ENCODE data around the gene MT1HL1.
"Not testable (repeated sequence)": the region's sequence is repeated elsewhere in the genome, so short reads cannot be mapped to it uniquely, and the experiment has no call there.

The MT1HL1 gene

DNA sequence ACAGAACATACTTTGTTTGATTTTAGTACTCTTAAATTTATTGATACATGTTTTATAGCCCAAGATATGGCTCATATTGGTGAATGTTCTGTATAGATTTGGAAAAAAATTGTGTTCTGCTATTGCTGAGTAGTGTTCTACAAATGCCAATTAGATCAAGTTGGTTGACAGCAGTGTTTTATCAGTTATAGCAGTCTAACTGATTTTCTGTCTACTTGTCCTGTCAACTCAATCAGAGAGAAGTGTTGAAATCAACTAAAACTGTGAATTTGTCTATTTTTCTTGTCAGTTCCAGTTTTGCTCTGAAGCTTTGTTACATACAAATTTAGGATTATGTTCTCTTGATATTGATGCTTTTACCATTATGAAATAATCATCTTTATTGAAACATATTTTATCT, 14.7 kb upstream of the MT1HL1 start:
- no peak for DNase-seq (ENCODE audit: insufficient read length, low spot score)
- no peak for FAIRE-seq

DNA sequence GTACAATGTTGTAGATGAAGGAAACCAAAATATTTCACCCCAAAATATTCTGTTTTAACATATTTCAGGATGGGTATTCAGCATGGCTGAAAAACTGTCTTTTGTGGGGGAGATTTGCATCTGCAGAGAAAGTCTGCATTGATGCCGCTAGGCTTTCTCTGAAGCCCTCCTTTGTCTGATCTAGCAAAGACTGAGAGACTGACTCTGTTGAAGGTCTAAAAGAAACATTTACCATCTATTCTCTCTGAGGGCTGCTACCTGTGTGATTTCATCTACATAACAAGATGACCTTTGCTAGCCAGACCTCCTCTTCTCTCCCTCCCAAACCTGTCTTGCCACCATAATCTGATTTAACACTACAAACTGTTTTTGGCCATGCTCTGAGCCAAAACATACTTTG, 12.4 kb upstream of the MT1HL1 start:
- FAIRE-seq (no peak), DNase-seq (ENCODE audit: insufficient read length, low spot score) (no peak)

DNA sequence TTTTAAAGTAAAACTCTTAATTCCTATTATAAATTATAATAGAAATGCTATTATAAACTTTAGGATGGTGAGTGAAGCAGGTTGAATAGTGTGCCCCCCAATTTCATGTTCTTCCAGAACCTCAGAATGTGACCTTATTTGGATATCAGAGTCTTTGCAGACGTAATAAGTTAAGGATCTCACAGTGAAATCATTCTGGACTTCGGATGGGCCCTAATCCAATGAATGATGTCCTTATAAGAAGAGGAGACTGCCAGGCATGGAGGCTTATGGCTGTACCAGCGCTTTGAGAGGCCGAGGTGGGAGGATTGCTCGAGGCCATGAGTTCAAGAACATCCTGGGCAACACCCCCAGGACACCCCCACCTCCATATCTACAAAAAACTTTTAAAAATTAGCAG, 9.4 kb upstream of the MT1HL1 start:
- no peak for DNase-seq (ENCODE audit: insufficient read length, low spot score)
- FAIRE-seq: no peak

DNA sequence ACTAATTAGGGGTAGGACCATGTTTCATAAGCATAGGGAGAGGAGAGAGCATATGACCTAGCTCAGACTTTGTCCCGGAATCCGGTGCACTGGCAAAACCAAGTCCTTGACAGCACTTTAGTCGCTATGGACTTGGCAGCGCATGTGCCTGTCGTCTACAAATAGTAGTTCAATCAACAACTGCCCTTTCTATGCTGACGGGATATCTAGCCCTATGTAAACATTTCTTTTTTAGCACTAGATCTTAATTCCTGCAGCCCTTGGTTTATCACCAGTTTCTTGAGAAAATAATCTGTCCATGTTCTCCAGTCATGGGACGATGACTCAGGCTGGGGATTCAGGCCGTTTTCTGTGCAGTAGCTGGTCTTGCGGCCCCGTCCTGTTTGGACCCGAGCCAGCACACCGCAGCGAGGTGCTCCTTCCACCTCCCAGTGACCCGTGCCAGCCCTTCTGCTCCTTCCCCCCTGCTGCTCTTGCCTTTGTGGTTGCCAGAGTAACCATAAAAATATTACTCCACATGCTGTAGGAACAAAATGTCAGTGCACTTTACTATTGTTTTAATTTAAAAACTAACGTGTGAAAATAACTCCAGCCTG, 8.6 kb upstream of the MT1HL1 start:
- no peak for FAIRE-seq
- DNase-seq (ENCODE audit: insufficient read length, low spot score): no peak

DNA sequence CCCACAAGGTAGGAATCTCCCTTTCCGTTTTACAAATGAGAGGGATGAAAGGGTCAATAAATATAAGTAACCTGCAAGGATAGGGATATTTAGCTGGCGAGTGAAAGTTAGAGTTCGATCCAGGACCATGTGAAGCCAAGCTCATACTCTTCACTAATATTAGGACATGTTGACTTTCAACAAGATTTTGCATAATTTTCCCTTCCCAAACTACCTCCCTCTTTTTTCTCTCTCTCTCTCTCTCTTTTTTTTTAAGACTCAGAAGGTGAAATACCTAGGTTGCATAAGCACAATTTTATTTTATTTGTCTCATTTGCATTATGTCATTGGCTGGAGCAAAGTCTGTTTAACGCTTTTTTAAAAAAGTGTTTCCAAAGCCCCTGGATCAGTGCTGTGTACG, 8.1 kb upstream of the MT1HL1 start:
- FAIRE-seq (no peak), DNase-seq (ENCODE audit: insufficient read length, low spot score) (no peak)

DNA sequence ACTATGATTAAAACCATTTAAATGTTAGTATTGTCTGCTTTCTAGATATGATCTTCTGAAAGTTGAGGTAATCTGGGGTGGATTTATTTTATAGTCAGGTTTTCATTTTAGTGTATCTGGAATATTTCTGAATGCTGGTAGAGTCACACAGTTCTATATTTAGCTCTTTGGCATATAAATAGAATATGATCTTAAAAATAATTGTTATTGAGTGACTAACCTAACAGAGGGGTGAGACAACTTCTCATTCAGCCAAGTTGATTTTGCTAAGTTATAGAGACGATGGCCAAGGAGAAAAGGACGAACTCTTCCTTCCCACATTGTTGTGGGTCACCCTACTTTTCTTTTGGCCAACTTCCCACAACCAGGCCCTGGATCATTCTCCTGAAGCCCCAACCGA, 7.2 kb upstream of the MT1HL1 start:
- DNase-seq (ENCODE audit: insufficient read length, low spot score) (no peak), FAIRE-seq (no peak)

DNA sequence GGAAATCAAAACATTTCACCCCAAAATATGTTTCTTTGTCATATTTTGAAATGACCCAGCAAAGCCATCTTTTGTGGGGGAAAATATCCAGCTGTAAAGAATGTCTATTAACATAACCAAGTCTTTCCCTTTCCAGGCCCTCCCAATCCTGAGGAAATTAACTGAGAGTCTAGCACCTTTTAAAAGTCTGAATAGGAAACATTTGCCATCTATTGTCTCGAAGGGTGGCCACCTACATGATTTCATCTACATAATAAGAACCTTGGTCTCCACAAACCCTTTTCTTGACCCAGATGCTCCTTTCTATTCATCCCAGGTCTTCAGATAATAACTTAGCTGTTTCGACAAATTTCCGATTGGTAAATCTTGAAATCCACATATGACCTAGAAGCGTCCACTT, 5.4 kb upstream of the MT1HL1 start:
- no peak for DNase-seq (ENCODE audit: insufficient read length, low spot score)
- FAIRE-seq: no peak

DNA sequence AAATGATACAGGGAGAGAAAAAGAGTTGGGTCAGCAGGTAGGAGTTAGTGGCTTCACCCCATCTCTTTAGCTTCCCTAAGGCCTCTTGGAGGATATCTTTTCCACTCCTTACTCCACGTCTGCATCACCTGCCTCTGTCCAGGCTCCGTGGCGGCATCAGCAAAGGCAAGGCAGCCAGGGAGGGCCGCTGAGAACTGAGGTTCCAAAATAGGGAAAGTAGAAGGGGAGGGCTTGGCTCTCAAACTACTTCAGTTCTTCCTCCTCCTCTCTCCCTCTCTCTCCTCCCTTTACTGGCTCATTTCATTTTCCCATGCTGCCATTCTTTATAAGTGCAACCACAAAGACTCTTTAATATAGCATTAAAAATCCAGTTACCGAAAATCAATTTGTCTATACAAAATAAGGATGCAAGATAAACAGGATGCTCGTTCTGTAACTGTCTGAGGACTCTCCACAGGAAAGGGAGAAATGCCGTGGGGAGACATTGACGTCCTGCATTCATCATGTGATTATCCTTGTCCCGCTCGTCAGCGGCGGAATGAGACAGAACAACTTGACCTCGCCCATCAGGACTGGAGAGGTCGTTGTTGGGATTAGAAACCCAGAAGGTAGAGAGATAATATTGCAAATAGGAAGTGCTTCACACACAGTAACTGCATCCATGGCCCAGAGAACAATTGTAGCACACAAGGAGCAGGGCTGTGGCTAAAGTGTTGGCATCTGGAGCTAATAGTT, 3.1 kb upstream of the MT1HL1 start:
- FAIRE-seq: no peak

DNA sequence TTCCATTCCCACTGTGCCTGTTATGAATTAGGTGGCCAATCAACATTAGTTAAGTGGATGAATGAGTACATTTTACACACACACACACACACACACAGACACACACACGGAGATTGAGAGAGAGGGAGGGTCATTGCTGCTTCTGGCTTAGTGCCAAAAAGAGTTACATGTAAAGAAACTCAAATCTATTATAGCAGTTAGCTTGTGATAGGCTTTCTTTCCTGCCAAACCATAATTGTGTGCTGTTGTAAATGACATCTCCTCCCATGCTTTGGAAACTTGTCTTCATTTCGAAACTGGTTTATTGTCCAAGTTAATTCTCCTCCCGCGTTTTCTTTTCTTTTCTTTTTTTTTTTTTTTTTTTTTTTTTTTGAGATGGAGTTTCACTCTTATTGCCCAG, 1.4 kb upstream of the MT1HL1 start:
- DNase-seq (ENCODE audit: insufficient read length, low spot score): no peak
- no peak for FAIRE-seq

More for the DNA sequence above, 3.1 kb upstream of the MT1HL1 start:
- DNase-seq (ENCODE audit: insufficient read length, low spot score): no peak

DNA sequence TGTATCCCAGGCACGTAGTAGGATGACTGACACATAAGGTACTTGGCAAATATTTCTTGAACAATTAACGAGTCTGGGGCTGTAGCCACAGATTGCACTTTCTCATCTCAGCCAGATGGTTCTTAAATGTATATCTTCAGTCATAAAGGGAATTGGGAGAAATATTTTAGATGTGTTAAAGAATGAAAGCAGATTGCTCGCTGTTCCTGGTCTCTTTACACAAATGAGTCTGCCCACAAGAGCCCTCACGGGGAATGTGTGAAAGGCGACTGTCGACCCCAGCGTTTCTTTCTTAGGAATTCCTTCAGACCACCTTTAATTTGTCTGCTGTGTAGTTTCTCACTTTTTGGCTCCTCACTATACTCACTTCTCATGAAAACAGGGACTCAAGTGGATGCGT, 725 bp downstream of the MT1HL1 start:
- FAIRE-seq (no peak), DNase-seq (ENCODE audit: insufficient read length, low spot score) (no peak)

DNA sequence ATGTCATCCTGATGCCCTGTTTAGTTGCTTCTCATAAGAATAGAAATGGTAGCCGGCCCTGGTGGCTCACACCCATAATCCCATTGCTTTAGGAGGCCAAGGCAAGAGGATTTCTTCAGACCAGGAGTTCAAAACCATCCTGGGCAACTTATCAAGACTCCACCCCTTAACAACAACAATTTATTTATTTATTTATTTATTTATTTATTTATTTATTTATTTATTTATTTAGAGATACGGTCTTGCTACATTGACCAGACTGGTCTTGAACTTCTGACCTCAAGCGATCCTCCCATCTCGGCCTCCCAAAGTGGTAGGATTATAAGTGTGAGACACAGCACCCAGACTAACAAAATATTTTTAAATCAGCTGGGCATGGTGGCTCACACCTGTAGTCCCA, 4.0 kb downstream of the MT1HL1 start:
- no peak for FAIRE-seq
- DNase-seq (ENCODE audit: insufficient read length, low spot score): no peak

DNA sequence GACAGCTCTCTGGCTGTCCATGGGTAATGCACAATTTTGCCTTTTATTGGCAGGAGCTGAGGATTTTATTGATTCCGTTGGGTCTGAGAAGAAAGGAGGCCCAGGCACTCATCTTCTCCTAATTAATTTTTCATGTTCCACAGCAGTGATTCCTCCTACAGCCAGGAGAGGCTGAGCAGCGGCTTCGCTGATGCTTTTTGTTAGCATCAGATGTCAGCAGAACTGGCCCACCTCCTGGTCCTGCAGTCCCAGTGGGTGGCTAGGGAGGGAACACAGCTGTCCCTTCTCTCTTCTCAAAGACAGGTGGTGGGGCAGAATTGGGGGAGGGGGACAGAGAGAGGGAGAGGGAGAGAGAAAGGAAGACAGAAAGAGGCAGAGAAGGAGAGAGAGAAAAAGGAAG, 5.7 kb downstream of the MT1HL1 start:
- FAIRE-seq: no peak

DNA sequence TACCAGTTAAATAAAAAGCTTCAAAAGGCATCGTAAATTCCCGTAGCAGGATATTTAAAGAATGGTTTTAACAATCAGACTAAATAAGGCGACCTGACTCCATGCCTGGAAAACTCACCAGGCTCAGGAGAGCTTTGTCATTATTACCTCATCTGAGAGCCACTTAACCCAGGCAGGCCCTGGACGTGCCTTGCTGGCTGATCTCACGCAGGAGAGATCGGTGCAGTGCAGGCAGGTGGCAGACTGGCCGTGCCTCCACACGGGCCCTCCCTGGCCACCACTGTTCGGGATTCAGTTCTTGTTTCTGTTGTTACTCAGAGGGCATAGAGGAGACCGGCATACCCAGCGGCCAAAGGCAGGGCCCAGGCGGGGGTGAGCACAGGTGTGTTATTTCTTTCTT, 6.4 kb downstream of the MT1HL1 start:
- DNase-seq (ENCODE audit: insufficient read length, low spot score) (no peak), FAIRE-seq (no peak)

More for the DNA sequence above, 5.7 kb downstream of the MT1HL1 start:
- no peak for DNase-seq (ENCODE audit: insufficient read length, low spot score)

DNA sequence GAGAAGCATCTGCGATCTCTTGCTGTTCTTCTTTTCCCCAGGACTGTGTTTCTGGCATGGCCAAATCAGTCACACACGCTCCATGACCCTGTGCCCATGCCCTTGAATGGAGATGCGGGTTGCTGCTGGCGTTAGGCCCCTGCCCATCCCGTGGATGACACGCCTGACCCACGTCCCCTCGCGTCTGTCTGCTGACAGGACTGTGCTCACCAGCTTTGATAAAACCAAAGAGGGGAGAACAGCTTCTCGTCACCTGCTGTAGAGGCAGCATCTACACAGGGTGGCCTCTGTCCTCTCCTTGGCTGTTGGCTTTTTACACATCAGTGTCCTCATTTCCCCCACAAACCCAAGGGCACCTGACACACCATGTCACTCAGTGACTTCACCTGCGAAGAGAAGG, 6.9 kb downstream of the MT1HL1 start:
- no peak for DNase-seq (ENCODE audit: insufficient read length, low spot score)
- no peak for FAIRE-seq

DNA sequence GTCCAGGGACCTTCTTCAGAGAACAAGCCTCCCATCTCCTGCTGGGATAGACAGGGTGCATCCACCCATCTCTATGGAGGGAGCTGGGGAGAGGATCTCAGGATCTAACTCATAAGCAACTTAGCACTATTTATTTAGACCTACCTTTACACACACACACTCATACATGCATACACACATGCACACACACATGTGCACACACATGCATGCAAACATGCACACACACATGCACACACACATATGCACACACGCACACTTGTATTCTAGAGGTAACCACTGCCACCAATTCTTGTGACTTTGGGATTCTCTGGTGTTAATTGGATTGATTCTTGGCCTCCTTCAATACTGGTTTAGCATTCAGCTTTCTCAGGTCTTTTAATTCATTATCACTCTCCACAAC, 9.8 kb downstream of the MT1HL1 start:
- no peak for DNase-seq (ENCODE audit: insufficient read length, low spot score)
- no peak for FAIRE-seq

DNA sequence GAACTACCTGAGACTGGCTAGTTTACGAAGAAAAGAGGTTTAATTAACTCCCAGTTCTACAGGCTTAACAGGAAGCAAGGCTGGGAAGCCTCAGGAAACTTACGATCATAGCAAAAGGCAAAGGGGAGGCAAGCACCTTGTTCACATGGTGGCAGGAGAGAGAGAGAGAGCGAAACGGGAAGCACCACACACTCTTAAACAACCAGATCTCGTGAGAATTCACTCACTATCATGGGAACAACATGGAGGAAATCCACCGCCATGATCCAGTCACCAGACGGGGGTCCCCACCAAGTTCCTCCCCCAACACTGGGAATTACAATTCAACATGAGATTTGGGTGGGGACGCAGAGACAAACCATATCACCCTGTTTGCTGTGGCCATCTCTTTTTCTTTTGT, 11.8 kb downstream of the MT1HL1 start:
- FAIRE-seq (no peak), DNase-seq (ENCODE audit: insufficient read length, low spot score) (no peak)

DNA sequence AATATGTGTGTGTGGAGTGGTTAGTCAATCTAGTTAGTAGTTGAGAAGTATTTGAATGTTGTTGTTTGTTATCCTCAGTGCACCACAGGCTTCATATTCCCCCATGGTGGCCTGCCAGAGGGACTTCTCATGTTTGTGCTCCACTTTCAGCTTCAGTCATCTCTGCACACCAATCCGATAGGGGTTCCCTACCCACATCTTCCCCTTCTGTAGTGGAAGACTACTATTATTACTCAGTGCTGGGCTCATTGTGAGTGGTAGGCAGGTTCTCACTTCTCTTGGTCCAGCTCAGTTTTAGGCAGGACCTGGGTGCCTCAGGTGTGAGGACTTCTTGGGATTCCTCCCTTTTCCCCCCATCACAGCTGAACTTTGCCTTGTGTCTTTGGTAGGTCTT, 14.2 kb downstream of the MT1HL1 start:
- no peak for FAIRE-seq
- no peak for DNase-seq (ENCODE audit: insufficient read length, low spot score)

DNA sequence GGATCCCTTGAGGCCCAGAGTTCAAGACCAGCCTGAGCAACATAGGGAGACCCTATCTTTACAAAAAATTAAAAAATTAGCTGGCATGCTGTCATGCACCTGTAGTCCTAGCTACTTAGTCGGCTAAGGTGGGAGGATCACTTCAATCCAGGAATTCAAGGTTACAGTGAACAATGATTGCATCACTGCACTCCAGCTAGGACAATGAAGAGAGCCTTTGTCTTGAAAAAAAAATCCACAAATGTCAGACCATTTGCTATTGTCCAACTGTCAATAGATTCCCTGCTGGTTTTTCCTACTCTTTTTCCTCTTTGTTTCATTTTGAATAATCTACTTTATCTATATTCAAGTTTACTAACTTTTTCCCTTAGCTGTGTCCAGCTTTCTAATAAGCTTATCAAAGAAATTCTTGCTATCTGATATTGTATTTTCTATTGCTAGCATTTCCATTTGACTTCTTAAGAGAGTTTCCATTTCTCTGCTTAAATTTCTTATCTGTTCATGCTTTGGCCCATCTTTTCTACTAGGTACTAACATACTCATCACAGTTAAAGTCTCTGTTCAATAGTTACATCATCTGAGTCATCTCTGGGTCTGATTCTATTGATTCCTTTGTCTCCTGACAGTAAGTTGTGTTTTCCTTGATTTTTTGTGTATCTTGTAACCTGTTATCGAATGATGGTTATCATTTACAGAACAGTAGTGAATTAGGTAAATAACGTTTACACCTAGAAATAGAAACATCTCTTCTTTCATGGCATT, 14.8 kb downstream of the MT1HL1 start:
- FAIRE-seq (no peak), DNase-seq (ENCODE audit: insufficient read length, low spot score) (no peak)

DNA sequence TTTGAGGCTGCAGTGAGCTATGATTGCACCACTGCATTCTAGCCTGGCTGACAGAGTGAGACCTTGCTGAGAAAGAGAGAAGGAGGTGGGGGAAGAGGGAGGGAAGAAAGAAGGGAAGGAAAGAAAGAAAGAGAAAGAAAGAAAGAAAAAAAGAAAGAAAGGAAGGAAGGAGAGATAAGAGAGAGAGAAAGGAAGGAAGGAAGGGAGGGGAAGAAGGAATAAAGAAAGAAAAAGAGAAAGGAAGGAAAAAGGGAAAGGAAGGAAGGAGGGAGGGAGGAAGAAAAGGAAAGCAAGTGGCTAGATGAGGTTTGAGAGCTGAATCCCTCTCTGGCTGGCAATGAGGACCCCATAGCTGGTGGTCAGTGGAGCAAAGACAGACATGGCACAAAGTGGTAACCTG, 20.4 kb downstream of the MT1HL1 start:
- DNase-seq (ENCODE audit: insufficient read length, low spot score) (no peak), FAIRE-seq (no peak)

DNA sequence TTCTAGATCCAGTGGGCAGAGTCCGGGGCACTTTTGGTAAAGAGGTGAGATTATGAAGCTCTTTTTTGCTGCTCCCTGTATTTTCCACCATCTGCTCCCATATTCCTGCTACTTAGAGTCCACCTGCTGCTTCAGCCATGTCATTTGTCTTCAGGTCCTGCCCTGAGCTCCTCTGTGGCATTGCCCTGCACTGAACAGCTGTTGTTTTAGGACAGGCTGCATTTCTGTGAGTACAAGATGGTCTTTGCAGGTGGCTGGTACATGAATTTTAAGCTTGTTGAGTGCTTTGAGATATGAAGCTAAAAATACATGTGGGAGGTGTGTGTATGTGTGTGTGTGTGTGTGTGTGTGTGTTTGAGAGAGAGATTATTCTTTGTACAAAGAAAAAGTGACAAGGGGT, 21.9 kb downstream of the MT1HL1 start:
- FAIRE-seq (no peak), DNase-seq (ENCODE audit: insufficient read length, low spot score) (no peak)

DNA sequence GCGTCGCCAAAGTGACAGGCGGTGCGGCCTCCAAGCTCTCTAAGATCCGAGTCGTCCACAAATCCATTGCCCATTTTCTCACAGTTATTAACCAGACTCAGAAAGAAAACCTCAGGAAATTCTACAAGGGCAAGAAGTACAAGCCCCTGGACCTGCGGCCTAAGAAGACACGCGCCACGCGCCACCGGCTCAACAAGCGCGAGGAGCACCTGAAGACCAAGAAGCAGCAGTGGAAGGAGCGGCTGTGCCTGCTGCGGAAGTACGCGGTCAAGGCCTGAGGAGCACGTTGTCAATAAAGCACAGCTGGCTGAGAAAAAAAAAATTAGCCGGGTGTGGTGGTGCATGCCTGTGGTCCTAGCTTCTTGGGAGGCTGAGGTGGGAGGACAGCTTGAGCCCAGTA, 22.8 kb downstream of the MT1HL1 start:
- not testable (repeated sequence) for FAIRE-seq

DNA sequence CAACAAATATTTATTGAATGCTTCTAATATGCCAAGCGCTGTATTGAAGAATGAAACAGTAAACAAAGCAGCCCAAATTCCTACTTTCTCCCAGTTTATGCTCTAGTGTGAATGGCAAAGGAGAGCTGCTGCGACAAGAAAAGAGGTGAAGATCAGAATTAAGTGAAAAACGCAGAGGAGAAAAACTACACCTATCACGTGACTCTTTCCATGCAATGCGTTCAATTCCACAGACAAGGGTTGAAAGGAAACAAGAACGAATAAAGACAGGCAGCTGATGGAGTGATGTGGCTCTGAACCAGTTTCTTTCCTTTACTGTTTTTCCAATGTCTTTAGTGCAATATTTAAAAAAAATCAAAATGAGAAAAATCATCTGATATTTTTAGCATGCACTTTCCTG, 23.6 kb downstream of the MT1HL1 start:
- no peak for FAIRE-seq

More for the DNA sequence above, 22.8 kb downstream of the MT1HL1 start:
- not testable (repeated sequence) for DNase-seq (ENCODE audit: insufficient read length, low spot score)

More for the DNA sequence above, 23.6 kb downstream of the MT1HL1 start:
- DNase-seq (ENCODE audit: insufficient read length, low spot score): no peak
